Activated naive CD8-positive, alpha-beta T cell (primary cell): ENCODE data around the gene KRTAP10-5.
"Not testable (repeated sequence)": the region's sequence is repeated elsewhere in the genome, so short reads cannot be mapped to it uniquely, and the experiment has no call there.

Experiments
- H3K27ac Mint-ChIP-seq: one replicate; pipeline ENCODE4 v1.8.0; 2021; ENCODE audit warnings: mixed read lengths
- H3K27me3 Mint-ChIP-seq: one replicate; pipeline ENCODE4 v1.8.0; 2021; ENCODE audit warnings: mixed read lengths
- H3K36me3 Mint-ChIP-seq: one replicate; pipeline ENCODE4 v1.8.0; 2021; ENCODE audit warnings: mixed read lengths
- H3K4me1 Mint-ChIP-seq: one replicate; pipeline ENCODE4 v1.8.0; 2021; ENCODE audit warnings: low read depth, mixed read lengths
- H3K4me3 Mint-ChIP-seq: one replicate; pipeline ENCODE4 v1.8.0; 2021; ENCODE audit warnings: mild to moderate bottlenecking, mixed read lengths
- H3K9me3 Mint-ChIP-seq: one replicate; pipeline ENCODE4 v1.8.0; 2021; ENCODE audit warnings: low read depth, mixed read lengths

The KRTAP10-5 gene

DNA sequence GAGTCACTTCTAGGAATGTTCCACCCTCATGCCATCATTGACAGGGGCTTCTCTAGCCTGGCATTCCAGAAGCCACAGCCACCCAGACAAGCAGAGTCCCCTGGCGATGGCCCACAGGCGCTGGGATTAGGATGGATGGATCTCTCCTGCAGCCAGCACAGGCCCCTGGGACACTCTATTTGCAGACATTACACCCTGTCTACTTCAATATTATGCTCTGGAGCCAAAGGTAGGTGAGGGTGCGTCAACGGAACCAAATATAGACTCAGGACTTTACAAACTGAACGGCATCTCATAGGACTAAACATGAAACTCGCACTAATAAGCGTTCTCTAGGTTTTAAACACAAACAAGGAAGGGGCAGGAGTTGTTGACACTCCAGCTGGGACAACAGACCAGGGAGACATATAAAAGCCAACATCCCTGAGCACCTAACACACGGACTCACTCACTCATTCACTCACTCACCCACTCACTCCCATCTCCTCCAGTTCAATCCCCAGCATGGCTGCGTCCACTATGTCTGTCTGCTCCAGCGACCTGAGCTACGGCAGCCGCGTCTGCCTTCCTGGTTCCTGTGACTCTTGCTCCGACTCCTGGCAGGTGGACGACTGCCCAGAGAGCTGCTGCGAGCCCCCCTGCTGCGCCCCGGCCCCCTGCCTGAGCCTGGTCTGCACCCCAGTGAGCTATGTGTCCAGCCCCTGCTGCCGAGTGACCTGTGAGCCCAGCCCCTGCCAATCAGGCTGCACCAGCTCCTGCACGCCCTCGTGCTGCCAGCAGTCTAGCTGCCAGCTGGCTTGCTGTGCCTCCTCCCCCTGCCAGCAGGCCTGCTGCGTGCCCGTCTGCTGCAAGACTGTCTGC, 19.9 kb upstream of the KRTAP10-5 start, which contains the start of gene KRTAP10-7:
Gene KRTAP10-7 (plus strand): TSS at position 480 of the 861 bp plus-strand sequence. CDS start 25 bp downstream, at position 505.
- H3K27me3 Mint-ChIP-seq, H3K36me3 Mint-ChIP-seq, H3K9me3 Mint-ChIP-seq, H3K27ac Mint-ChIP-seq, H3K4me1 Mint-ChIP-seq, H3K4me3 Mint-ChIP-seq: not testable (repeated sequence)

DNA sequence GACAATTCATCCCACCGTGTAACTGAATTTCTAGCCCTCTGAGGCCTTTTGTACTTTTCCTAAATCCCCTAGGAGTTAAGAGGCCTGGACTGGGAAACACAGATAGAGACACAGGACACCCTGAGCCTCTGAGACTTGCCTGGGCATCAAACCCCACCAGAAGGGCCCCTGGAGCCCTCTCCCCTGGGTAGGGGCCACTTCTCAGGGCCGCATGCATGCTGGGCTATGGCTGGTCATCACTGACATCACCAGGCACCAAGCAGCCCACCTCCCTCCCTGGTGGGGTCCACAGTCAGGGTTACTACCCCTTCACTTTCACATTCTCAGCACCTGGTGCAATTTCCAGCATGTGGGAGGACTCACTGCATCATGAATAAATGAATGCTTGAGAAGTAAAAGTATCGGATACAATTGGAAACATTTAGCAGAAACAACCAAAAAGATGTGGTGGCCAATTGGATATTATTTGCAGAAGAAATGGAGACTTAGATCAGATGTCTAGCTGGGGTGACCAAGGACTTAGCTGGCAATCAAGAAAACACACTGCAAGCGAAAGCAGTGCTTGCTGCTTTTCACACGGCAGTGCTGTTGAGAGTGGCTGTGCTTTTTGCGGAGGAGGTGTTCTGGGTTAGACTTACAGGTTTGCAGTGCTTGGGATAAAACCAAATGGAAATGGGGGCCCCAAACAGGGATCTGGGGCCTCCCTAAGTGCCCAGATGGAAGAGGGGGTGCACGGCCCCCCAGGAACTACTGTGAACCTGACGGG, 19.0 kb upstream of the KRTAP10-5 start:
- Mint-ChIP-seq H3K27me3 (no peaks in the 10 kb centered on the region), H3K9me3 (peaks cover 7% of the 10 kb centered on the region), H3K36me3 (peaks cover 2% of the 10 kb centered on the region), H3K27ac (no peak overlapping the region), H3K4me1 (peaks cover 1% of the 10 kb centered on the region), H3K4me3 (no peak overlapping the region)

DNA sequence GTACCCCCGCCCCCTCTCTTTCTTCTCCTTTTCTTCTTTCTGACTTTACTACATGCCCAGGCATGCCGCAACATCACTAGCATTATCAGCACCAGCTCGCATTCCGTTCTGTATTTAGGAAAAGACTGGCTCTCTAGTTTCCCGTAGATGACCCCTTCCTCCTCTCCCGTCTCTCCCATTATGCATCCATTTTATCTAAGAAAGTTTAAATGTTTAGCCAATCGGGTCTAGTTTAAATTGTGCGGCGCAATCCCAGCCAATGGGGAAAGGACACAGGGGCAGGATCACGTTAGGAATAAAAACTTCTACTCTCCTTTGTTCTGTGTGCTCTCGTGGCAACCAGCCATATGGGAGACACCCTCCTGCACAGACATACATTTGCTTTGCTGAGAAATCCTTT, 17.7 kb upstream of the KRTAP10-5 start:
- Mint-ChIP-seq H3K9me3 (peaks cover 7% of the 10 kb centered on the region), H3K27ac (no peak overlapping the region), H3K27me3 (no peaks in the 10 kb centered on the region), H3K4me1 (peaks cover 1% of the 10 kb centered on the region), H3K36me3 (peaks cover 2% of the 10 kb centered on the region), H3K4me3 (no peak overlapping the region)

DNA sequence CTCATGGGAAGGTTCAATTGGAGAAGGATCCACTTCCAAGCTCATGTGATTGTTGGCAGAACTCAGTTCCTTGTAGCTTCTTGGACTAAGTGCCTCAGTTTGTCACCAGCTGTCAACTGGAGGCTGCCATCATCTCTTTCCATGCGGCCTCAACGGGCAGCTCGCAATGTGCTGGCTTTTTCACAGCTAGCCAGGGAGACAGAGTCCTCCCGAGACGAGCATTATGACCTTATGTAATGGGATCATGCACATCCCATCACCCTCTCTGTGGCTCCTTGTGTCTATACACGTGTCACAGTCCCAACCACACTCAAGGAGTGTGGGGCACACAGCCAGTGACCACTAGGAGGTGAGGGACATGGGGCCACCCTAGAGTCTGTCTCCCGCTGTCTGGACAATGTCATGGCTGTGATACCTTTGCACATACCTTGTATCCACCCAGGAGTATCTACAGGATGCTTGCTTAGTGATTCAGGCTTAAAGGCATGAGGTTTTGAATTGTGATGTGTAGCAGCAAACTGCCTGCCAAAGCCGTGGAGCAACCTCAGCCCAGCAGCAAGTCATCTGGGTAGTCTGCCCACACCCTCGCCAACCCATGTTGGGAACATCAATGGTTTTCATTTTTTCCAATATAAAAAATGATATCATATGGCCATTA, 15.8 kb upstream of the KRTAP10-5 start:
- Mint-ChIP-seq H3K4me3 (no peak overlapping the region), H3K27me3 (no peaks in the 10 kb centered on the region), H3K27ac (no peak overlapping the region), H3K9me3 (peaks cover 7% of the 10 kb centered on the region), H3K4me1 (peaks cover 4% of the 10 kb centered on the region), H3K36me3 (peaks cover 2% of the 10 kb centered on the region)

DNA sequence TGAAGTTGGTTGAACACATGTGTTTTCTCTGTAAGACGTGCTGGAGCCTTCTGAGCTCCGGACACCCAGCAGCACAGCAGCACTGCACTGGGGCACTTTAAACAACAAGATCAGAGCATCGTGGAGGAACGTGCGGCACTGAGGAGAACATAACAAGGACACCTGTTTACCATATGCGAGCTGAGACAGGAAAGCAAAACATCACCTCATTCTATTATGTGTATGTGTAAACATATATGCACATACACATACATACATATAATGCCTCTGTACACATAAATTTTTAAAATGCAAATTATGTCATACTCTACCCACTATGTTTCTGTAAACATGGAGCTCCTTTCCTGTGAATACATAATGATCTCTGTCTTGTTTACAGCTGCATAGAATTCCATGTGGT, 15.1 kb upstream of the KRTAP10-5 start:
- H3K4me3 Mint-ChIP-seq: no peak overlapping the region
- peaks cover 2% of the 10 kb centered on the region for H3K36me3 Mint-ChIP-seq
- H3K9me3 Mint-ChIP-seq: peaks cover 7% of the 10 kb centered on the region
- H3K27ac Mint-ChIP-seq: no peak overlapping the region
- no peaks in the 10 kb centered on the region for H3K27me3 Mint-ChIP-seq
- peaks cover 4% of the 10 kb centered on the region for H3K4me1 Mint-ChIP-seq

DNA sequence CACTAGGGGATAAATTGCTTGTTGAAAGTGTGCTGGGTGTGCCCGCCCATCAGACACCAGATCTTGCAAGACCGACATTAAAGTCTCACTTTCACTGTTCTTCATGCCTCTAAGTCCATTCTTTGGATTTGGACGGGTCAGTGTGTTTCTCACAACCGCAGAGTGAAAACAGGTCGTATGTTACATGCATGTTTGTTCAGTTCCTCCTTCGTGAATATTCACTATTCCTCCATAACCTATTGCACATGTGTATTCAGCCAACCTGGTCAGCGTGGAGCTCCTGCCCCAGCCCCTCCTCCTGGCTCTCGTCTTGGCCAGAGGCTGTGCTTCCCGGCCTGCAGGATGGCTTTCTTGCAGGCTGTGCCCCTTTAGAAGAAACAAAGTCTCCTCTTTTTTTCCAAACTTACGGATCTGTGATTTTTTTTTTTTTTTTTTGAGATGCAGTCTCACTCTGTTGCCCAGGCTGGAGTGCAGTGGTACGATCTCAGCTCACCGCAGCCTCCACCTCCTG, 14.1 kb upstream of the KRTAP10-5 start:
- peaks cover 4% of the 10 kb centered on the region for H3K4me1 Mint-ChIP-seq
- H3K4me3 Mint-ChIP-seq: no peak overlapping the region
- H3K36me3 Mint-ChIP-seq: peaks cover 2% of the 10 kb centered on the region
- no peaks in the 10 kb centered on the region for H3K27me3 Mint-ChIP-seq
- peaks cover 7% of the 10 kb centered on the region for H3K9me3 Mint-ChIP-seq
- no peak overlapping the region for H3K27ac Mint-ChIP-seq

DNA sequence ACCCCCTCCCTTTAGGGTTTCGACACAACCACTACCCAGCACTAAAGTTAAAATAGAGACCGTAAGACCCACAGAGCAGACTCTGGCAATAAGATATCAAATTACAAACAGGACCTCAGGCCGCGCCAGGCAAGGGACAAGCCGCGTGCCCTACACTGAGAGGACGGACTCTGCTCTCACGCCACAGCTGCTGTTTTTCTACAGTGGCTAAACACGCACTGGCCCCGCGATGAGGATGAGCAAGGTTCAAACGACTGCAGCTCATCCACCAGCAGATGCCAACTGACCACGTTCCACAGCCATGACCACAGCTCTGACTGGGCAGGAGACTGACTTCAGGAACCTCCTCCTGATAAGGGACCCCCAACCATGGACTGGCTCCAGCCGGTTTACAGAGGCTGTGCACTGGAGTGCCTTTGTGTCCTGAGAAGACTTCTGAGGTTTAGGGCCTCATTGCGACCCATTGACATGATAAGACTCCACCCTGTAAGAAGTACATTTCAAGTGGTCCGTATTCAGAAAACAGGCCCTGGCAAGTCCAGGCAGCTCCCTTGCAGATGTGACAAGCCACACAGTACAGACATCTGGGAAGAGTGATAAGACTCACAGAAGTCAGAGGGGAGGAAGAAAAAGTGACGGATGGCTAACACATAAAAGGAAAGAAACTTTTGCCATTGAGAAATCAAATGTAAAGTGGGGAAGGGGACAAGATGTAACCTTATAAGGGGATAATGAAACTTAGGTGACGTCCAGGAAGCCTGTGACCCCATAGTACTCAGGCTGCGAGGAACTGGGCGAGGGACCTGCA, 13.4 kb upstream of the KRTAP10-5 start:
- H3K9me3 Mint-ChIP-seq: peaks cover 5% of the 10 kb centered on the region
- no peaks in the 10 kb centered on the region for H3K27me3 Mint-ChIP-seq
- peaks cover 4% of the 10 kb centered on the region for H3K4me1 Mint-ChIP-seq
- H3K27ac Mint-ChIP-seq: peak overlapping the region; percentile 54
- peaks cover 2% of the 10 kb centered on the region for H3K36me3 Mint-ChIP-seq
- H3K4me3 Mint-ChIP-seq: no peak overlapping the region

DNA sequence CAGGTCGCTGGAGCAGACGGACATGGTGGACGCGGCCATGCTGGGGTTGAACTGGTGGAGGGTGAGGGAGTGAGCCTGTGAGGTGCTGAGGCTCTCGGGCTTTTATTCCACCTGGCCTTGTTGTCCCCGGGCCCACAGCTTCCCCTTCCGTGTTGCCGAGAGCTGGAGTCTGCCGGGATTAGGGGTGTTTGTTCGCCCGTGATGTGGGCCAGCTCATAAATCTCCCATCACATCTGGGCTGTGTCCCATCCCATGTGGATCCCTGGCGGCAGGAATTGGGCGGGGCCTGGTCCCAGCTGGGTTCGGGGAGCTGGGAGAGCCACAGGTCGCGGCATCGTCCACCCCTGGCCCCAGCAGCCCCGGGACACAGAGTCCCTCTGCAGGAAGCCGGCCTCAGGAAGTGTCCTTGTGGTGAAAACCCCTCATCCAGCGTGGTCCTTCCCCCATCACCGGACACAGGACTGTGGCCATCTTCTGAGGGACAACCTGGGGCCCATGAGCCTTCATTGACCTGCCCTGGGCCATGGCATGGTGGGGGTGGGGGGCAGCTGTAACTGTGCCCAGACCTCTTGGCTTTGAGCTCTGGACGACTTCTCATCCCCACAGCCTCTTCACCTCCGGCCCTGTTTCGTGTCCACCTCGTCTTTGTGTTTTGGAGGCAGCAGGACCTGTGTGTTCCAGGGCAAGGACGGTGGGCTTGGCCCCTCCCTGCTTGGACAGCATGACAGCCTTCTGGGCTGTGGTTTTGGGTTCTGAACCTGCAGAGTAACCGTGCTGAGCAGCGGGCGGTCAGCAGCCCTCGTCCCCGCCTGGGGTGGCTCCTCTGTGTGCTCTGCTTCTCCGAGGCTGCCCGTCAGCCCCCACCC, 12.3 kb upstream of the KRTAP10-5 start, which contains the start of gene KRTAP10-6:
Gene KRTAP10-6 (minus strand): TSS at position 60 of the 866 bp plus-strand sequence. CDS start 21 bp downstream, at position 39.
- Mint-ChIP-seq H3K36me3 (no peaks in the 10 kb centered on the region), H3K4me3 (no peak within 1 kb of the TSS), H3K9me3 (no peaks in the 10 kb centered on the region), H3K27ac (no peak within 1 kb of the TSS), H3K27me3 (no peaks in the 10 kb centered on the region), H3K4me1 (peaks cover 4% of the 10 kb centered on the region)

DNA sequence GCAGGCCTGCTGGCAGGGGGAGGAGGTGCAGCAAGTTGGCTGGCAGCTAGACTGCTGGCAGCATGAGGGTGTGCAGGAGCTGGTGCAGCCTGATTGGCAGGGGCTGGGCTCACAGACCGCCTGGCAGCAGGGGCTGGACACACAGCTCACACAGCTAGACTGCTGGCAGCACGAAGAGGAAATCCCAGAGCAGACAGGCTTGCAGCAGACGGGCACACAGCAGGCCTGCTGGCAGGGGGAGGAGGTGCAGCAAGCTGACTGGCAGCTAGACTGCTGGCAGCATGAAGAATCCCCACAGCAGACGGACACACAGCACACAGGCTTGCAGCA, 11.4 kb upstream of the KRTAP10-5 start:
- H3K4me1 Mint-ChIP-seq: not testable (repeated sequence)

DNA sequence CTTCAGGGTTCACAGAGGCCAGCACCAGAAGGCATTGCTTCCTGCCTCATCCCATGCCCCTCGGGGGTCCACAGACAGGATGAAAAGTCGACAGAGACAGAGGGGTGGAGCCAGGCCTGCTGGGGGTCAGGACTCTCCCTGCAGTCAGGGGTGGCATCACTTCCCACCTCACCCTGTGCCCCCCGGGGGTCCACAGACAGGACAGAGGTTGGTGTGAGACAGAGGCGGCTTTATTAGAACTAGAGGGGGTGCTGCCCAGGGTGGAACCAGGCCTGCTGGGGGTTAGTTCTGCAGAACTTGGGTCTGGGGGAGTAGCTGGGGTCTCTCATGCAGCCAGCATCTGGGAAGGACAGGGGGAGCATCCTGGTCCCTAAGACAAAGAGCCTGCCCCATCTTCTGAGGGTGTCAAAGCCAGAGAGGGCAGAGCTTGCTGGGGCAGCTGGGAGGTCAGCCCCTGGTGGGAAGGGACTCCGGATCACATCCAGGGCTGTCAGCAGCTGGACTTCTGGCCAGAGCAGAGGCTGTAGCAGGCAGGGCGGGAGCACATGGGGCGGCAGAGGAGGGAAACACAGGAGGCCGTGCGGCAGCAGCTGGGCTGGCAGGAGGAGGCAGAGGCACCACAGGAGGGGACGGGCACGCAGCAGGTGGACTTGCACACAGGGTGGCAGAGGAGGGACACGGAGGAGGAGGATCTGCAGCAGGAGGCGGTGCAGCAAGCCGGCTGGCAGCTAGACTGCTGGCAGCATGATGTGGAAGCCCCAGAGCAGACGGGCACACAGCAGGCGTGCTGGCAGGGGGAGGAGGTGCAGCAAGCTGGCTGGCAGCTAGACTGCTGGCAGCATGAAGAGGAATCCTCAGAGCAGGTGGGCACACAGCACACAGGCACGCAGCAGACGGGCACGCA, 10.7 kb upstream of the KRTAP10-5 start:
- H3K4me1 Mint-ChIP-seq, H3K36me3 Mint-ChIP-seq, H3K27ac Mint-ChIP-seq, H3K9me3 Mint-ChIP-seq, H3K27me3 Mint-ChIP-seq, H3K4me3 Mint-ChIP-seq: not testable (repeated sequence)

More for the DNA sequence above, 11.4 kb upstream of the KRTAP10-5 start:
- not testable (repeated sequence) for H3K4me3 Mint-ChIP-seq, H3K27me3 Mint-ChIP-seq, H3K27ac Mint-ChIP-seq, H3K36me3 Mint-ChIP-seq, H3K9me3 Mint-ChIP-seq

DNA sequence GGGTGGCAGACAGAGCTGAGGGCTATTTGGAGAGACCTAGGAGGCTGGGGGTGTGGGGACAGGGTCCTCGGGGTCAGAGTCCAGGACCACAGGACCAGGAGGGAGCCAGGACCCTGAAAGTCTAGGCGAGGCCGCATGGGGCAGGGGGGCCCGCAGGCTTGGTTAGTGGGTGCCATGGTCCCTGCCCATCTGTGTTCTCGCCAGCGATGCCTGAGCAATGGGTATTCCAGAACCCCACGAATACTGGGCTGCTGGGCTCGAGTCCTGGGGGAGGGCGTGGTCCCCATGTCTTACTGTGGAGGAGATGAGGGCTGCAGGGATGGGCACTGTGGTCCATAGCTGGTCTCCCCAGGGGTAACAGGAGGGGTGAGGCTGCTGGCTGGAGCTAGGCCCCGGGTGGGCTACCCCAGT, 9.9 kb upstream of the KRTAP10-5 start:
- H3K27ac Mint-ChIP-seq: no peak overlapping the region
- no peaks in the 10 kb centered on the region for H3K9me3 Mint-ChIP-seq
- peaks cover 3% of the 10 kb centered on the region for H3K36me3 Mint-ChIP-seq
- peaks cover 5% of the 10 kb centered on the region for H3K4me1 Mint-ChIP-seq
- no peaks in the 10 kb centered on the region for H3K27me3 Mint-ChIP-seq
- no peak overlapping the region for H3K4me3 Mint-ChIP-seq

DNA sequence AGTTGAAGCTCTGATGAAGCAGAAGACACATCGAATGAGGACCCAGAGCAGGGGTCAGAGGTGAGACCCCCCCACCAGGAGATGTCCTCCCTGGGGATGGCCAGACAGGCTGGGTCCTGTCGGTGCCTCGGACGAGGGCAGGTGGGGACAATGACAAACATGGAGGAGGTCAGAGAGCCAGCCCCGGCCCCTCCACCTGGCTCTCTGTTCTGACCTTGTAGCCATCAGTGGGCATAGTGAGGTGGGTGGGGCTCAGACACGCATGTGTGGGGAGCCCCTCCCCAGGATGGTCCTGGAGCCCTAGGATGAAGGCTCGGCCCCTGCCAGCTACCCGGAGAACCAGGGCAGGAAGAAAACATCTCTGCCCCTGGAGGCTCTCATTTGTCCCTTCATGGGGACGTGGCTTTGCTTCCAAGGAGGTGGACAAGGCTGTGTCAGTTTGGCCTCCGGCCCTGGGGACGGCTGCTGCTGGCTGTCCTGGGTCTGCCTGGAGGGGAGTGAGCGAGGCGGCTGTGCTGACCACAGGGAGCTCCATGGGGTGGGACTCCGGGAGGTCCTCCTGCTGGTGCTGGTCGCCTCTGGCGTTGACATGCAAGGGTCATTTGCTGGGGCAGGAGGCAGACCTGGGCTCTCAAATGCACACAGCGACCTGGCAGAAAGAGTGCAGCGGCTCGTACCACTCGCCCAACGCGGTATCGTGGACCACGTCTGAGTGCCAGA, 9.3 kb upstream of the KRTAP10-5 start:
- Mint-ChIP-seq H3K27me3 (no peaks in the 10 kb centered on the region), H3K4me1 (peaks cover 5% of the 10 kb centered on the region), H3K27ac (no peak overlapping the region), H3K4me3 (no peak overlapping the region), H3K36me3 (peaks cover 3% of the 10 kb centered on the region), H3K9me3 (no peaks in the 10 kb centered on the region)
